ENCODE measurements around the gene PLEKHO2. TPM values are rescaled to one million over a fixed set of nuclear protein-coding genes. Genes with fewer than 3 reads are reported as not detected.

Gene PLEKHO2
- total and polyA plus RNA-seq, 2 of the 8 experiments (the other 6 are each of a cell fraction or from before 2014, with no cell fraction given) = 16.9 to 20.1 TPM

- no peak overlapping the region for H3K23ac ChIP-seq (ENCODE audit: insufficient read length)
- H3K4me1 ChIP-seq (replicated peaks in 1 of 4; ENCODE audit: control insufficient read depth in 3 of 4, insufficient read depth in 4 of 4, low read length in 3 of 4) = peaks cover 0 to 8% (median 3%) of the 10 kb centered on the region in 4 experiments; a peak in 5 of 7 replicates
- no peak overlapping the region for H3K4ac ChIP-seq (replicated peaks; ENCODE audit: insufficient read length, low read depth, low read length)
- no peak overlapping the region for H3K56ac ChIP-seq (replicated peaks; ENCODE audit: insufficient read length, low read depth, low read length)
- H2BK5ac ChIP-seq (ENCODE audit: low read depth, low read length) = no peak overlapping the region
- H3K9me3 ChIP-seq (ENCODE audit: insufficient read depth in 2 of 2, low read depth in 1 of 2, low read length in 1 of 2) = peaks cover 12 to 16% of the 10 kb centered on the region in 2 experiments
- FAIRE-seq (no peak), DNase-seq (ENCODE audit: low read depth in 1 of 2, low spot score in 2 of 2) (no peak)
- no peak for TF ChIP-seq TAF1 (IDR thresholded peaks at IDR 0.05; ENCODE audit: low read depth, low read length)
- no peak for TF ChIP-seq EP300 (IDR thresholded peaks at IDR 0.05; ENCODE audit: borderline replicate concordance in 1 of 2, low read depth in 2 of 2, low read length in 2 of 2)
- no peak for TF ChIP-seq CEBPB (IDR thresholded peaks at IDR 0.05; ENCODE audit: low read depth, low read length)
- TF ChIP-seq SP1 (IDR thresholded peaks at IDR 0.05; ENCODE audit: low read depth, low read length) = no peak
- no peaks in the 10 kb centered on the region for H3K79me2 ChIP-seq (ENCODE audit: control insufficient read depth in 1 of 2, insufficient read depth in 2 of 2, low read length in 2 of 2)
- no peak overlapping the region for H2BK15ac ChIP-seq (ENCODE audit: low read length)
- H3K18ac ChIP-seq (ENCODE audit: extremely low read depth, low read length) = no peak overlapping the region
- POLR2A ChIA-PET (ENCODE audit: partially characterized antibody) = interaction anchor here (1.0 to 1.2 kb wide), 2 partner anchors 8 to 201 kb away, joined by 3 to 4 read pairs; no protein-coding TSS in a partner anchor
- H4K5ac ChIP-seq (ENCODE audit: insufficient read length, low read depth, low read length) = no peak overlapping the region
- H2BK120ac ChIP-seq (replicated peaks; ENCODE audit: low read depth, low read length) = no peak overlapping the region
- no peak overlapping the region for H2BK20ac ChIP-seq (ENCODE audit: low read length)
- H3K4me2 ChIP-seq (ENCODE audit: insufficient read depth in 1 of 2, low read depth in 2 of 2, low read length in 2 of 2) = no peak overlapping the region
- no peaks in the 10 kb centered on the region for H3K79me1 ChIP-seq (ENCODE audit: low read depth, low read length)
- H3K9ac ChIP-seq (replicated peaks in 1 of 4; ENCODE audit: extremely low read depth in 1 of 4, low read depth in 3 of 4, low read length in 3 of 4) = no peak overlapping the region
- WGBS, 2 experiments (ENCODE audit: extremely low coverage in 1 of 2, insufficient coverage in 1 of 2, insufficient read length in 1 of 2, insufficient replicate concordance in 2 of 2, low coverage in 1 of 2, low lambda C conversion rate in 2 of 2, missing lambda C conversion rate in 1 of 2) = 88% methylated on average over 5 of the region's 5 CpGs; no CpG with 5 or more reads in 1 of the 2 experiments
- H3K36me3 ChIP-seq (ENCODE audit: control insufficient read depth in 2 of 4, insufficient read depth in 4 of 4, low read length in 3 of 4) = peaks cover 0 to 2% (median 0%) of the 10 kb centered on the region in 4 experiments; a peak in 1 of 8 replicates
- no peak overlapping the region for H2AK5ac ChIP-seq (ENCODE audit: low read depth, low read length)
- no peaks in the 10 kb centered on the region for H3K27me3 ChIP-seq (replicated peaks in 1 of 4; ENCODE audit: control insufficient read depth in 3 of 4, extremely low read depth in 1 of 4, insufficient read depth in 3 of 4, low read length in 3 of 4)
- no peak overlapping the region for H3K4me3 ChIP-seq (ENCODE audit: extremely low read depth in 1 of 4, insufficient read depth in 2 of 4, low read depth in 3 of 4, low read length in 4 of 4)
- no peak overlapping the region for H3K27ac ChIP-seq (ENCODE audit: low read depth, low read length)
- H4K8ac ChIP-seq (ENCODE audit: extremely low read depth, insufficient read depth, low read length) = no peak overlapping the region
- no peak overlapping the region for H3K14ac ChIP-seq (ENCODE audit: insufficient read length)
- H4K20me1 ChIP-seq (replicated peaks in 1 of 2; ENCODE audit: control insufficient read depth in 1 of 2, insufficient read depth in 2 of 2, low read length in 2 of 2) = no peaks in the 10 kb centered on the region
- no peak overlapping the region for H2BK12ac ChIP-seq (ENCODE audit: low read depth, low read length)
- CTCF ChIA-PET (ENCODE audit: partially characterized antibody) = no interaction called here
- H4K91ac ChIP-seq (replicated peaks; ENCODE audit: insufficient read length, low read length) = no peak overlapping the region
- no peaks in the 10 kb centered on the region for H3K23me2 ChIP-seq (ENCODE audit: low read depth, low read length)
- H2AFZ ChIP-seq (ENCODE audit: low read length) = no peak overlapping the region
Measured at GRCh38 chr15:64901141-64901540, 59.4 kb downstream of the PLEKHO2 start.

Measured in H1 (cell line).